Mesenchymal stem cell (in vitro differentiated cells and primary cell): ENCODE data around the gene MIF.

ENCODE experiments used
- DNase-seq: peaks from one replicate; pipeline ENCODE4 v3.0.0-alpha.2; 2013
- H2AFZ ChIP-seq: one replicate; pipeline ENCODE4 v1.6.1; 2013; ENCODE audit warnings: low read depth, mild to moderate bottlenecking, control low read depth, inconsistent platforms, low read length, moderate library complexity
- H2AK5ac ChIP-seq: 2 replicates; pipeline ENCODE4 v1.6.1; 2013; ENCODE audit warnings: low read length, moderate library complexity, mild to moderate bottlenecking, inconsistent platforms; ENCODE audit not compliant: severe bottlenecking
- H2BK120ac ChIP-seq: one replicate; pipeline ENCODE4 v1.6.1; 2013; ENCODE audit warnings: low read depth, mild to moderate bottlenecking, inconsistent platforms, low read length, moderate library complexity
- H2BK12ac ChIP-seq, 2 experiments: one replicate each; pipeline ENCODE4 v1.6.1; 2013; ENCODE audit warnings: inconsistent platforms in 2 of 2, low read length in 2 of 2, mild to moderate bottlenecking in 2 of 2, moderate library complexity in 2 of 2, control low read depth in 1 of 2
- H2BK15ac ChIP-seq: one replicate; pipeline ENCODE4 v1.6.1; 2013; ENCODE audit warnings: mild to moderate bottlenecking, low read depth, inconsistent platforms; ENCODE audit not compliant: poor library complexity, severe bottlenecking
- H2BK5ac ChIP-seq: 2 replicates; pipeline ENCODE4 v1.6.1; 2013; ENCODE audit warnings: low read depth, mild to moderate bottlenecking, low read length, control low read depth, inconsistent platforms; ENCODE audit not compliant: poor library complexity, severe bottlenecking
- H3K14ac ChIP-seq, 2 experiments: one replicate each; pipeline ENCODE4 v1.6.1; 2013; ENCODE audit warnings: inconsistent platforms in 2 of 2, low read length in 2 of 2, control low read depth in 1 of 2, mild to moderate bottlenecking in 1 of 2, moderate library complexity in 1 of 2
- H3K18ac ChIP-seq, 2 experiments: one replicate each; pipeline ENCODE4 v1.6.1; 2013; ENCODE audit warnings: inconsistent platforms in 2 of 2, low read length in 2 of 2, control low read depth in 1 of 2, low read depth in 1 of 2, mild to moderate bottlenecking in 1 of 2
- H3K23ac ChIP-seq, 2 experiments: one replicate each; pipeline ENCODE4 v1.6.1; 2013; ENCODE audit warnings: inconsistent platforms in 2 of 2, low read length in 2 of 2, mild to moderate bottlenecking in 2 of 2, moderate library complexity in 2 of 2, control low read depth in 1 of 2
- H3K27ac ChIP-seq: 2 replicates; pipeline ENCODE4 v1.5.1; 2013; ENCODE audit warnings: mild to moderate bottlenecking, moderate library complexity, low read length, control low read depth, inconsistent platforms; ENCODE audit not compliant: poor library complexity, severe bottlenecking
- H3K27me3 ChIP-seq, 2 experiments: 2 replicates each; pipeline versions ENCODE4 v1.6.1 to v1.7.0; 2013; ENCODE audit warnings: low read length in 2 of 2, mild to moderate bottlenecking in 2 of 2, moderate library complexity in 2 of 2, control low read depth in 1 of 2, inconsistent platforms in 1 of 2; ENCODE audit not compliant: control insufficient read depth in 1 of 2, insufficient read depth in 1 of 2
- H3K36me3 ChIP-seq, 2 experiments: 2 replicates each; pipeline versions ENCODE4 v1.6.1 to v1.7.0; 2013; ENCODE audit warnings: low read length in 2 of 2, control low read depth in 1 of 2, inconsistent platforms in 1 of 2, low read depth in 1 of 2, mild to moderate bottlenecking in 1 of 2; ENCODE audit not compliant: insufficient read depth in 2 of 2, control insufficient read depth in 1 of 2
- H3K4ac ChIP-seq, 2 experiments: one replicate each; pipeline ENCODE4 v1.6.1; 2013; ENCODE audit warnings: inconsistent platforms in 2 of 2, low read length in 2 of 2, mild to moderate bottlenecking in 2 of 2, moderate library complexity in 2 of 2, control low read depth in 1 of 2, low read depth in 1 of 2
- H3K4me1 ChIP-seq: 2 replicates; pipeline ENCODE4 v1.6.1; 2013; ENCODE audit warnings: low read depth, low read length, control low read depth; ENCODE audit not compliant: control insufficient read depth, insufficient read depth
- H3K4me2 ChIP-seq: 2 replicates; pipeline ENCODE4 v1.6.1; 2013; ENCODE audit warnings: low read length, mild to moderate bottlenecking, inconsistent platforms; ENCODE audit not compliant: poor library complexity, severe bottlenecking
- H3K4me3 ChIP-seq, 2 experiments: 2 replicates each; pipeline versions ENCODE4 v1.5.1 to v1.7.0; 2013; ENCODE audit warnings: low read length in 2 of 2, mild to moderate bottlenecking in 2 of 2, control low read depth in 1 of 2, low read depth in 1 of 2; ENCODE audit not compliant: insufficient read depth in 1 of 2
- H3K79me1 ChIP-seq: replicated peaks from 2 replicates; pipeline ENCODE4 v1.6.1; 2013; ENCODE audit warnings: mild to moderate bottlenecking, control low read depth, low read length, inconsistent platforms; ENCODE audit not compliant: poor library complexity, severe bottlenecking
- H3K9ac ChIP-seq: 2 replicates; pipeline ENCODE4 v1.7.0; 2013; ENCODE audit warnings: mild to moderate bottlenecking, low read length, moderate library complexity
- H3K9me3 ChIP-seq: 2 replicates; pipeline ENCODE4 v1.7.0; 2013; ENCODE audit warnings: mild to moderate bottlenecking, low read length; ENCODE audit not compliant: control insufficient read depth
- H4K8ac ChIP-seq: one replicate; pipeline ENCODE4 v1.6.1; 2013; ENCODE audit warnings: inconsistent platforms, mild to moderate bottlenecking, low read length, moderate library complexity
- H4K91ac ChIP-seq: one replicate; pipeline ENCODE4 v1.6.1; 2013; ENCODE audit warnings: mild to moderate bottlenecking, low read length, inconsistent platforms
- WGBS: methylation state at CpG from one replicate; pipeline ENCODE4 v1.1.7; 2013; ENCODE audit warnings: mixed read lengths; 5-methylcytosine and 5-hydroxymethylcytosine counted together

Gene MIF

GRCh38 chr22:23875801-23876200, 18.4 kb upstream of the MIF start:
- Histone ChIP-seq H2BK5ac (no peak overlapping the region), H3K9me3 (no peaks in the 10 kb centered on the region), H3K4me3 (no peak overlapping the region), H2BK12ac (no peak overlapping the region), H3K27ac (no peak overlapping the region), H2BK15ac (no peak overlapping the region), H2BK120ac (no peak overlapping the region), H3K4me2 (no peak overlapping the region), H3K9ac (no peak overlapping the region), H3K23ac (no peak overlapping the region), H3K27me3 (no peaks in the 10 kb centered on the region), H4K8ac (no peak overlapping the region), H3K18ac (no peak overlapping the region), H3K36me3 (peaks cover 26 to 46% of the 10 kb centered on the region in 2 experiments), H2AFZ (no peak overlapping the region), H3K14ac (no peak overlapping the region), H4K91ac (no peak overlapping the region), H3K4ac (no peak overlapping the region), H3K79me1 (peaks cover 3% of the 10 kb centered on the region), H3K4me1 (no peaks in the 10 kb centered on the region), H2AK5ac (no peak overlapping the region)
- WGBS = 92% methylated on average over 2 of the region's 2 CpGs
- DNase-seq = no peak

- peaks cover 3% of the 10 kb centered on the region for H3K79me1 ChIP-seq
- no peak overlapping the region for H3K23ac ChIP-seq
- H3K4ac ChIP-seq = no peak overlapping the region
- no peaks in the 10 kb centered on the region for H3K4me1 ChIP-seq
- no peak overlapping the region for H3K4me2 ChIP-seq
- H3K4me3 ChIP-seq = no peak overlapping the region
- H3K14ac ChIP-seq = no peak overlapping the region
- no peak overlapping the region for H2BK5ac ChIP-seq
- no peak overlapping the region for H2BK120ac ChIP-seq
- no peak overlapping the region for H4K91ac ChIP-seq
- no peak overlapping the region for H3K9ac ChIP-seq
- H4K8ac ChIP-seq = no peak overlapping the region
- H3K9me3 ChIP-seq = no peaks in the 10 kb centered on the region
- H2AK5ac ChIP-seq = no peak overlapping the region
- H2AFZ ChIP-seq = no peak overlapping the region
- WGBS = 95% methylated on average over 8 of the region's 8 CpGs
- no peak overlapping the region for H3K18ac ChIP-seq
- no peaks in the 10 kb centered on the region for H3K27me3 ChIP-seq
- DNase-seq = no peak
- H2BK12ac ChIP-seq = no peak overlapping the region
- no peak overlapping the region for H2BK15ac ChIP-seq
- no peak overlapping the region for H3K27ac ChIP-seq
- peaks cover 25 to 56% of the 10 kb centered on the region in 2 experiments for H3K36me3 ChIP-seq
These were observed 16.6 kb upstream of the MIF start for GRCh38 chr22:23877566-23877965.

- no peak overlapping the region for H3K14ac ChIP-seq
- H2AK5ac ChIP-seq = no peak overlapping the region
- no peak overlapping the region for H3K27ac ChIP-seq
- WGBS = 96% methylated on average over 7 of the region's 7 CpGs
- H2BK120ac ChIP-seq = no peak overlapping the region
- H3K4ac ChIP-seq = no peak overlapping the region
- H3K18ac ChIP-seq = no peak overlapping the region
- H3K79me1 ChIP-seq = peaks cover 3% of the 10 kb centered on the region
- no peaks in the 10 kb centered on the region for H3K9me3 ChIP-seq
- no peak for DNase-seq
- H3K9ac ChIP-seq = no peak overlapping the region
- H2BK12ac ChIP-seq = no peak overlapping the region
- H3K27me3 ChIP-seq = no peaks in the 10 kb centered on the region
- no peak overlapping the region for H4K91ac ChIP-seq
- H3K4me2 ChIP-seq = no peak overlapping the region
- H2BK5ac ChIP-seq = no peak overlapping the region
- no peak overlapping the region for H2BK15ac ChIP-seq
- no peaks in the 10 kb centered on the region for H3K4me1 ChIP-seq
- H3K36me3 ChIP-seq = peaks cover 23 to 57% of the 10 kb centered on the region in 2 experiments
- H4K8ac ChIP-seq = no peak overlapping the region
- no peak overlapping the region for H2AFZ ChIP-seq
- H3K4me3 ChIP-seq = no peak overlapping the region
- no peak overlapping the region for H3K23ac ChIP-seq
These were observed 16.0 kb upstream of the MIF start for GRCh38 chr22:23878219-23878618.

GRCh38 chr22:23882370-23882769, 11.8 kb upstream of the MIF start:
- H3K18ac ChIP-seq = no peak overlapping the region
- no peak overlapping the region for H3K23ac ChIP-seq
- no peak overlapping the region for H4K91ac ChIP-seq
- no peak overlapping the region for H4K8ac ChIP-seq
- no peak overlapping the region for H3K14ac ChIP-seq
- no peak for DNase-seq
- no peaks in the 10 kb centered on the region for H3K27me3 ChIP-seq
- no peak overlapping the region for H2BK12ac ChIP-seq
- no peak overlapping the region for H2BK120ac ChIP-seq
- 95% methylated on average over 20 of the region's 20 CpGs for WGBS
- H3K9me3 ChIP-seq = no peaks in the 10 kb centered on the region
- no peak overlapping the region for H2AK5ac ChIP-seq
- no peak overlapping the region for H2BK5ac ChIP-seq
- H3K4ac ChIP-seq = no peak overlapping the region
- no peak overlapping the region for H3K27ac ChIP-seq
- peaks cover 6 to 57% of the 10 kb centered on the region in 2 experiments for H3K36me3 ChIP-seq
- H3K4me2 ChIP-seq = no peak overlapping the region
- H3K9ac ChIP-seq = no peak overlapping the region
- H3K79me1 ChIP-seq = no peaks in the 10 kb centered on the region
- H3K4me1 ChIP-seq = peaks cover 6% of the 10 kb centered on the region
- H3K4me3 ChIP-seq = no peak overlapping the region
- H2BK15ac ChIP-seq = no peak overlapping the region
- no peak overlapping the region for H2AFZ ChIP-seq
